Measurements from ENCODE around the gene ARMC9. TPM values are rescaled to one million over a fixed set of nuclear protein-coding genes. Genes with fewer than 3 reads are reported as not detected.
A peak's percentile ranks its signal among the peaks of the same experiment; 100 is the strongest.

ARMC9 gene
- total RNA-seq, 1 experiment from 2014 or later, result 16.4 TPM

- POLR2A ChIA-PET, result no interaction called here
- H3K9me3 ChIP-seq (ENCODE audit: control insufficient read depth in 1 of 2, insufficient read depth in 1 of 2, low read depth in 1 of 2, low read length in 2 of 2), result no peaks in the 10 kb centered on the region; a peak in 1 of 4 replicates
- TF ChIP-seq EGR1 (IDR thresholded peaks at IDR 0.05; ENCODE audit: low read depth) (no peak), FOSL1 (IDR thresholded peaks at IDR 0.05; ENCODE audit: low read depth) (no peak), JUND (IDR thresholded peaks at IDR 0.05) (no peak), ZFX (IDR thresholded peaks at IDR 0.05) (no peak), CTCF (IDR thresholded peaks at IDR 0.05 in 2 of 3, conservative IDR thresholded peaks at IDR 0.05 in 1 of 3; ENCODE audit: borderline replicate concordance in 1 of 3, insufficient read depth in 1 of 3, low read depth in 2 of 3, low read length in 2 of 3) (no peak)
- RAD21 ChIA-PET (ENCODE audit: low non-redundant PET in 1 of 2, low total read pairs in 2 of 2, uncharacterized antibody in 2 of 2, unreplicated experiment in 2 of 2), result no interaction called here
- DNase-seq (ENCODE audit: low read depth, low spot score) (no peak), ATAC-seq (no peak)
- H4K20me1 ChIP-seq (ENCODE audit: insufficient read depth), result no peaks in the 10 kb centered on the region
- intact Hi-C loops (cut with micrococcal nuclease), result no loop called here
- H3K27me3 ChIP-seq (ENCODE audit: insufficient read depth, low read length), result no peaks in the 10 kb centered on the region
- CTCF ChIA-PET, result no interaction called here
- no TSS peak for BruUV-seq (replicated peaks)
- peaks cover 0 to 6% of the 10 kb centered on the region in 2 experiments; a peak in 1 of 4 replicates for H3K4me1 ChIP-seq (ENCODE audit: control insufficient read depth in 1 of 2, insufficient read depth in 2 of 2, low read length in 2 of 2)
- H3K9me2 ChIP-seq (ENCODE audit: insufficient read depth), result no peaks in the 10 kb centered on the region
- H3K79me2 ChIP-seq (ENCODE audit: insufficient read depth, low read length), result no peaks in the 10 kb centered on the region
- H3K4me2 ChIP-seq (ENCODE audit: low read length), result no peak overlapping the region
- no peaks in the 10 kb centered on the region; a peak in 1 of 4 replicates for H3K36me3 ChIP-seq (ENCODE audit: control insufficient read depth in 1 of 2, insufficient read depth in 2 of 2, low read length in 2 of 2)
- H3K9ac ChIP-seq (ENCODE audit: low read length), result no peak overlapping the region
- H3K4me3 ChIP-seq (replicated peaks in 1 of 2; ENCODE audit: low read depth in 1 of 2, low read length in 2 of 2), result no peak overlapping the region
- no peak overlapping the region for H3K27ac ChIP-seq (ENCODE audit: low read depth, low read length)
- H2AFZ ChIP-seq (ENCODE audit: low read depth, low read length, poor library complexity, severe bottlenecking), result no peak overlapping the region
These were observed 188.0 kb downstream of the ARMC9 start for GRCh38 chr2:231386446-231386845.

- ChIA-PET POLR2A (no interaction called here), RAD21 (ENCODE audit: low non-redundant PET in 1 of 2, low total read pairs in 2 of 2, uncharacterized antibody in 2 of 2, unreplicated experiment in 2 of 2) (no interaction called here), CTCF (no interaction called here)
- Histone ChIP-seq H3K79me2 (ENCODE audit: insufficient read depth, low read length) (no peaks in the 10 kb centered on the region), H3K4me3 (replicated peaks in 1 of 2; ENCODE audit: low read depth in 1 of 2, low read length in 2 of 2) (no peak overlapping the region), H3K9me3 (ENCODE audit: control insufficient read depth in 1 of 2, insufficient read depth in 1 of 2, low read depth in 1 of 2, low read length in 2 of 2) (no peaks in the 10 kb centered on the region; a peak in 1 of 4 replicates), H3K27ac (ENCODE audit: low read depth, low read length) (no peak overlapping the region; the same call in 1 of the 2 replicates), H3K27me3 (ENCODE audit: insufficient read depth, low read length) (no peaks in the 10 kb centered on the region), H3K9me2 (ENCODE audit: insufficient read depth) (no peaks in the 10 kb centered on the region), H2AFZ (ENCODE audit: low read depth, low read length, poor library complexity, severe bottlenecking) (no peak overlapping the region), H3K36me3 (ENCODE audit: control insufficient read depth in 1 of 2, insufficient read depth in 2 of 2, low read length in 2 of 2) (no peaks in the 10 kb centered on the region; a peak in 1 of 4 replicates), H3K4me2 (ENCODE audit: low read length) (0 out of 2 replicates have a peak overlapping the region, but pooled peaks have one; percentile 7), H3K9ac (ENCODE audit: low read length) (no peak overlapping the region), H3K4me1 (ENCODE audit: control insufficient read depth in 1 of 2, insufficient read depth in 2 of 2, low read length in 2 of 2) (peaks cover 0 to 6% of the 10 kb centered on the region in 2 experiments; a peak in 1 of 4 replicates), H4K20me1 (ENCODE audit: insufficient read depth) (no peaks in the 10 kb centered on the region)
- no peak for DNase-seq (ENCODE audit: low read depth, low spot score)
- no TSS peak for BruUV-seq (replicated peaks)
- ATAC-seq, result peak; percentile 44
- intact Hi-C loops (cut with micrococcal nuclease), result no loop called here
- TF ChIP-seq FOSL1 (IDR thresholded peaks at IDR 0.05; ENCODE audit: low read depth) (no peak), POLR2A (IDR thresholded peaks at IDR 0.05; ENCODE audit: borderline replicate concordance, extremely low read depth, insufficient read depth, insufficient read length) (no peak), CEBPB (IDR thresholded peaks at IDR 0.05; ENCODE audit: low read depth) (no peak), EZH2phosphoT487 (IDR thresholded peaks at IDR 0.05; ENCODE audit: borderline replicate concordance) (no peak), POLR2AphosphoS5 (IDR thresholded peaks at IDR 0.05; ENCODE audit: low read depth, low read length) (no peak), RAD21 (IDR thresholded peaks at IDR 0.05; ENCODE audit: low read depth) (no peak), SIN3A (IDR thresholded peaks at IDR 0.05; ENCODE audit: low read depth) (no peak), REST (IDR thresholded peaks at IDR 0.05; ENCODE audit: low read depth) (no peak)
These were observed 189.7 kb downstream of the ARMC9 start for GRCh38 chr2:231387904-231388724.
